Naive thymus-derived CD4-positive, alpha-beta T cell (primary cell): Measurements from ENCODE around the gene PSMB11. TPM values are rescaled to one million over a fixed set of nuclear protein-coding genes. Genes with fewer than 3 reads are reported as not detected.

Source experiments
- ATAC-seq: fragments of 150-1000 bp; cut with Tn5 transposase; 2 replicates; pipeline ENCODE4 v1.10.0; 2021; ENCODE audit warnings: mild to moderate bottlenecking, moderate library complexity
- CTCF ChIA-PET: fragments of 350-600 bp; sonication (Branson Sonifier 250); formaldehyde crosslinking; loops from one replicate; lab custom pipeline; 2021; ENCODE audit warnings: antibody characterized with exemption; lab: Charles Lee
- POLR2A ChIA-PET: fragments of 350-600 bp; sonication (Branson Sonifier 250); formaldehyde crosslinking; loops from one replicate; lab custom pipeline; 2021; ENCODE audit warnings: antibody characterized with exemption, inconsistent platforms; lab: Charles Lee
- DNase-seq, 9 donors: peaks; one replicate each; pipeline versions ENCODE4 v3.0.0 to v3.0.0-alpha.2; 2020 to 2022; ENCODE audit warnings: mixed read lengths in 1 of 9
- H3K27ac ChIP-seq: one replicate; pipeline ENCODE4 v1.7.0; 2013; ENCODE audit warnings: mild to moderate bottlenecking, low read depth, low read length, moderate library complexity
- H3K27me3 ChIP-seq, 2 donors: one replicate each; pipeline ENCODE4 v1.7.0; 2013; ENCODE audit warnings: low read length in 2 of 2, mild to moderate bottlenecking in 2 of 2, moderate library complexity in 2 of 2; ENCODE audit not compliant: control insufficient read depth in 2 of 2, insufficient read depth in 2 of 2
- H3K36me3 ChIP-seq, 3 experiments: 1 replicate in 2 of 3; 2 replicates in 1 of 3; pipeline ENCODE4 v1.7.0; 2013; ENCODE audit warnings: low read length in 3 of 3, mild to moderate bottlenecking in 3 of 3, moderate library complexity in 1 of 3; ENCODE audit not compliant: insufficient read depth in 3 of 3, control insufficient read depth in 2 of 3
- H3K4me1 ChIP-seq, 2 donors: one replicate each; pipeline ENCODE4 v1.7.0; 2013; ENCODE audit warnings: low read length in 2 of 2, mild to moderate bottlenecking in 2 of 2, moderate library complexity in 1 of 2; ENCODE audit not compliant: control insufficient read depth in 2 of 2, insufficient read depth in 2 of 2
- H3K4me3 ChIP-seq: 2 replicates; pipeline ENCODE4 v1.7.0; 2013; ENCODE audit warnings: mild to moderate bottlenecking, low read length
- H3K9me3 ChIP-seq, 3 experiments: 1 replicate in 2 of 3; 2 replicates in 1 of 3; pipeline ENCODE4 v1.7.0; 2013; ENCODE audit warnings: low read length in 3 of 3; ENCODE audit not compliant: control insufficient read depth in 2 of 3
- H3K27ac Mint-ChIP-seq, 9 donors: one replicate each; pipeline ENCODE4 v1.8.0; 2020 to 2022; ENCODE audit warnings: mixed read lengths in 9 of 9, mild to moderate bottlenecking in 8 of 9, moderate library complexity in 5 of 9, inconsistent platforms in 2 of 9
- H3K27me3 Mint-ChIP-seq, 5 donors: one replicate each; pipeline ENCODE4 v1.8.0; 2021 to 2022; ENCODE audit warnings: mixed read lengths in 5 of 5, mild to moderate bottlenecking in 1 of 5
- H3K36me3 Mint-ChIP-seq, 5 donors: one replicate each; pipeline ENCODE4 v1.8.0; 2020 to 2022; ENCODE audit warnings: mixed read lengths in 5 of 5, mild to moderate bottlenecking in 3 of 5, inconsistent platforms in 1 of 5
- H3K4me1 Mint-ChIP-seq, 7 donors: one replicate each; pipeline ENCODE4 v1.8.0; 2020 to 2022; ENCODE audit warnings: mixed read lengths in 7 of 7, mild to moderate bottlenecking in 3 of 7, inconsistent platforms in 1 of 7
- H3K4me3 Mint-ChIP-seq, 10 donors: one replicate each; pipeline ENCODE4 v1.8.0; 2020 to 2022; ENCODE audit warnings: mild to moderate bottlenecking in 10 of 10, mixed read lengths in 10 of 10, moderate library complexity in 6 of 10, inconsistent platforms in 2 of 10
- H3K9me3 Mint-ChIP-seq, 11 donors: one replicate each; pipeline ENCODE4 v1.8.0; 2020 to 2022; ENCODE audit warnings: mixed read lengths in 11 of 11, mild to moderate bottlenecking in 4 of 11, inconsistent platforms in 1 of 11, moderate library complexity in 1 of 11
- intact Hi-C, 2 donors: fragments of 100-400 bp; cut with micrococcal nuclease; formaldehyde crosslinking; loops; one replicate each; pipeline ENCODE4 v1.15.1; 2023
- polyA plus RNA-seq, 2 donors: library from polyadenylated mRNA; unstranded; fragments of 300-500 nt; fragmentation: Illumina TruSeq; gene quantifications; one replicate each; pipeline ENCODE4 v1.2.3, GENCODE V29; 2021
- total RNA-seq, 6 experiments: library from RNA in 5 of 6; stranded (reverse) in 5 of 6; gene quantifications; 1 replicate in 5 of 6; 2 replicates in 1 of 6; pipeline ENCODE4 v1.2.3 and lab custom pipeline; 2021 to 2026

The PSMB11 gene
- total and polyA plus RNA-seq, 7 experiments from 2014 or later = 0.32 to 1.2 (median 0.69) TPM; not detected in 1

DNA sequence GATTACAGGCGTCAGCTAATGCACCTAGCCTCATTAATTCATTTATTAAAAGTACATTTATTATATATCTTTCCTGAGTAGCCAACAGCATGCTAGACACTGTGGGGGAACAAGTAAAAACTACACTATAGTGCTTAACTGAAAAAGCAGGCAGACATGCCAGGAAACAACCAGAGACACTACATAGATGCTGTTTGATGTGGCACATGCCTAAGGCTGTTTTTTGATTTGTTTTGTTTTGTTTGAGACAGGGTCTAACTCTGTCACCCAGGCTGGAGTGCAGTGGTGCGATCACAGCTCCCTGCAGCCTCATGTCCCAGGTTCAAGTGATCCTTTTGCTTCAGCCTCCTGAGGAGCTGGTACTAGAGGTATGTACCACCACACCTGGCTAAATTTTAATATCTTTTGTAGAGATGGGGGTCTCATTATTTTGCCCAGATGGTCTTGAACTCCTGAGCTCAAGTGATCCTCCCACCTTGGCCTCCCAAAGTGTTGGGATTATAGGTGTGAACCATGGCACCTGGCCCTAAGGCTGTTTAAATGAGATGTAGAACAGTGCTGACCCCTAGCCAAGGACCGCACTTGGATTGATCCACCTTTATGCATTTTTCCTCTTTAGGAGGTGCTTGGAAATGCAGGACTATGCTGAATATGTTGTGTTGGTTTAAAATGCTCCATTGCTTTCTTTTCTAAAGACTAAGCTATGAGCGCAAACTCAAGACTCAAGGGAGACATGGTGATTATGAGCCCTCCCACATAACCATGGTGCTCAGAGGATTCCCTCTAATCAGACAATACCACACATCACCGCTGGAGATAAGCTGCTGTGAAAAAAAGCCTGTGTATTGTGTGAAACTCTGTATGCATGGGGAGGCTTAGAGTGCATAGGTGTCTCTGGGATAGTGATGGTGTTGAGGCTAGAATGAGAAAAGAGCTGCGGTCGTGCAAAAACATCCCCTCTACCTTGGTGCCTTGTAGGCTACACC is 21.6 kb upstream of the PSMB11 start:
- ChIA-PET CTCF (interaction anchor here (0.6 to 1.8 kb wide), 9 partner anchors 12 to 546 kb away, joined by 3 to 10 read pairs (median 3); no protein-coding TSS in a partner anchor), POLR2A (interaction anchor here (0.6 to 6.3 kb wide), 7 partner anchors 8 to 41 kb away, joined by 3 to 79 read pairs (median 8); partner anchors contain the start of gene PSMB5)
- peaks cover 36 to 71% (median 62%) of the 10 kb centered on the region in 7 donors for H3K4me1 Mint-ChIP-seq
- Histone ChIP-seq H3K27me3 (no peaks in the 10 kb centered on the region), H3K27ac (peak overlapping the region; percentile 63), H3K36me3 (peaks cover 0 to 6% (median 0%) of the 10 kb centered on the region in 3 experiments), H3K9me3 (no peaks in the 10 kb centered on the region), H3K4me1 (peaks cover 0 to 55% of the 10 kb centered on the region in 2 donors), H3K4me3 (peak overlapping the region; percentile 24)
- H3K9me3 Mint-ChIP-seq = no peaks in the 10 kb centered on the region
- DNase-seq (peak in 6 of 9 donors; percentile 32 to 64 (median 49)), ATAC-seq (peak; percentile 86)
- peaks cover 2 to 12% (median 8%) of the 10 kb centered on the region in 5 donors for H3K36me3 Mint-ChIP-seq
- H3K4me3 Mint-ChIP-seq = peak overlapping the region; percentile 36 to 99 (median 87)
- intact Hi-C loops = loop anchor here in 1 of 2 donors (1.0 to 5.0 kb wide), 3 partner anchors 9 to 37 kb away; partner anchors contain the start of gene CDH24
- no peaks in the 10 kb centered on the region for H3K27me3 Mint-ChIP-seq
- peak overlapping the region; percentile 34 to 100 (median 91) for H3K27ac Mint-ChIP-seq

DNA sequence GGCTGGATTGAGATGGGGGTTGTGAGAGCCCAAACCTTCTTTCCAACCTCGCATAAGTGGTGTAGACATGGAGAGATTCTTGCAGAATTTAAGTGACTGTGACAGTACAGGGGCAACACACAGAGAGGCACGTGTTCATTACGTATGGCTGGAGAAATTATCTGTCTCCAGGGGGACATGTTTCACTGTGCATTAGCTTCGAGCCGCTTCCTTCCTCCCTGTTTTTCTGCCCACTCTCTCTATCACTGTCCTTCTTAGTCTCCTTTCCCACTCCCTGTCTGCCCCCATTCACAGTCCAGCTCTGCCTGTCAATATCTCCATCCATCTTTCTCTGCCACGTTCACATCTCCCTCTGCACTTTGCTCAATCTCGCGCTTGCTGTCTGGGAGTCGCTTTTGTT is 20.6 kb upstream of the PSMB11 start:
- H3K4me3 ChIP-seq = peak overlapping the region; percentile 24
- peaks cover 0 to 16% (median 4%) of the 10 kb centered on the region in 3 experiments for H3K36me3 ChIP-seq
- H3K27ac ChIP-seq = peak overlapping the region; percentile 63
- Mint-ChIP-seq H3K27me3 (no peaks in the 10 kb centered on the region), H3K4me3 (peak overlapping the region; percentile 7 to 99 (median 87)), H3K36me3 (peaks cover 7 to 18% (median 16%) of the 10 kb centered on the region in 5 donors), H3K4me1 (peaks cover 34 to 75% (median 60%) of the 10 kb centered on the region in 7 donors), H3K27ac (peak overlapping the region in 8 of 9 donors; percentile 86 to 100 (median 92)), H3K9me3 (no peaks in the 10 kb centered on the region)
- POLR2A ChIA-PET = interaction anchor here (0.9 to 6.3 kb wide), 10 partner anchors 8 to 274 kb away, joined by 3 to 79 read pairs (median 4); partner anchors contain the start of genes AJUBA and PSMB5
- intact Hi-C loops = loop anchor here in 1 of 2 donors (1.0 to 5.0 kb wide), 2 partner anchors 8 to 36 kb away; partner anchors contain the start of gene CDH24
- CTCF ChIA-PET = interaction anchor here (1.0 to 1.8 kb wide), 8 partner anchors 14 to 56 kb away, joined by 3 to 10 read pairs (median 5); no protein-coding TSS in a partner anchor
- no peak for DNase-seq
- ATAC-seq = no peak
- H3K9me3 ChIP-seq = no peaks in the 10 kb centered on the region
- H3K4me1 ChIP-seq = peaks cover 0 to 59% of the 10 kb centered on the region in 2 donors
- no peaks in the 10 kb centered on the region for H3K27me3 ChIP-seq

DNA sequence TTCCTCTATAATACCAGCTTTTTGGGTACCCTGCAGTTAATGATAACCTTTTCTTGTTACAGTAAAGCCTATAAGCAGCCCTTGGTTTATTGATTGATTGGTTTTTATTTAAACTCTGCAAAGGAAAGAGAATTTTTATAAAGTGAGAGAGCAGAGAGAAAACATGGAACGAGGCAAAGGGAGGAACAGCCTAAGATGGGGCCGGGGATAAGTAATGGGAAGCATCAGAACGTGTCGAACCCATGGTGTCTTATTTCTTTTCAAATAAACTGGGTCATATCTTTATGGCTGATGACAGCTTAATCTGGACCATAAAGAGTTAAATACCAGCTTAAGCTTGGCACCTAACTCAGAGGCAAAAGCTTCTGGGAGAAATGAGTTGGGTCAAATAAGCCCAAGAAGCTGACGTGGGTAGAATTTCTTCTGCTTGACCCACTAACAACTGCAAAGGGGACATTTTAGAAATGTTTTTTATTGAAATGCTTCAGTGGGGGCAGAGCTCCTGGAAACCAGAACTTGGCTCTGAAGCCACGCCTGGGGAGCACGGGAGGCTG is 20.0 kb upstream of the PSMB11 start:
- Mint-ChIP-seq H3K27me3 (no peaks in the 10 kb centered on the region), H3K9me3 (no peaks in the 10 kb centered on the region), H3K4me1 (peaks cover 34 to 74% (median 60%) of the 10 kb centered on the region in 7 donors), H3K36me3 (peaks cover 7 to 18% (median 16%) of the 10 kb centered on the region in 5 donors), H3K4me3 (peak overlapping the region in 9 of 10 donors; percentile 79 to 99 (median 88)), H3K27ac (peak overlapping the region in 8 of 9 donors; percentile 86 to 100 (median 92))
- ChIA-PET POLR2A (interaction anchor here (0.5 to 6.3 kb wide), 9 partner anchors 9 to 273 kb away, joined by 3 to 79 read pairs (median 4); partner anchors contain the start of genes AJUBA and PSMB5), CTCF (interaction anchor here (0.5 to 1.2 kb wide), 5 partner anchors 15 to 507 kb away, joined by 3 to 5 read pairs (median 3); no protein-coding TSS in a partner anchor)
- Histone ChIP-seq H3K4me1 (peaks cover 0 to 59% of the 10 kb centered on the region in 2 donors), H3K27me3 (no peaks in the 10 kb centered on the region), H3K27ac (peak overlapping the region; percentile 63), H3K9me3 (no peaks in the 10 kb centered on the region), H3K36me3 (peaks cover 0 to 16% (median 4%) of the 10 kb centered on the region in 3 experiments), H3K4me3 (peak overlapping the region; percentile 24)
- no peak for ATAC-seq
- no peak for DNase-seq
- intact Hi-C loops = loop anchor here in 1 of 2 donors (1.0 to 5.0 kb wide), 2 partner anchors 7 to 35 kb away; partner anchors contain the start of gene CDH24

DNA sequence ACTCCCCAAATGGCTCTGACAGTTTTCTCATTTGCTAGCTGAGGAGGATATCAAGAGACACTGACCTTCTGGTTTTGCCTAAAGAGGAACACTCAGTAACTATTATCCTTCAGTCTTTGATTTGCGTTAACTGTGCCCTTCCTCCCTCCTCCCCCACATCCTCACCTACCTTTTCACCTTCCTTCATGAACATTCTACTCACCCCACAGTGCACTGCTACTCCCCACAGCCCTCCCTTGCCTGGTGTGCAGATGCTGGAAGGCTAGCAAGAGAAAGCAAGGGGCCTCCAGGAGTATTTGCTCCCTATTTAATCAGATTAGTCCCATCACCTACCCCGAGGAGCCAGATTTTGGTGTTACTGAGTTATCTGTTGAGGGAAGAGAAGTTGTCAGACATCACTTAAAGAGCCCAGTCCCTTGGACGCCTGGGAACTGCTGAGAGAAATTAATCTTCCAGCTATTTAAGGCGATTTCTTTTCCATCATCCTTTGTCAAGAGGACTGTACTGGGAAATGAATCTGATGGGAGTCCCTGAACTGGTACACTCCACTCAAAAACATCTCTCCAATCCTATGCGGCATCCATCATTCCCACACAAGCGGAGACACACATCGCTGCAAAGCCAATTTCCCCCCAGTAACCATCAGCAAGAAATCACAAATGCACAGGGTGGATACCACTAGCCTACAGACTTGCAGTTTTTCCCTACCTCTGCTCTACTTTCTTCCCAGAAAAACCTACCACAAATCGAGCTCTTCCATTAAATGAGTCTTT is 18.8 kb upstream of the PSMB11 start:
- ChIA-PET CTCF (interaction anchor here (0.5 to 1.5 kb wide), 8 partner anchors 10 to 1510 kb away, joined by 3 to 10 read pairs (median 4); no protein-coding TSS in a partner anchor), POLR2A (interaction anchor here (1.8 to 6.3 kb wide), 4 partner anchors 10 to 28 kb away, joined by 5 to 79 read pairs (median 42); partner anchors contain the start of gene PSMB5)
- peak overlapping the region; percentile 13 for H3K4me3 ChIP-seq
- H3K4me1 ChIP-seq = peaks cover 0 to 66% of the 10 kb centered on the region in 2 donors
- no peaks in the 10 kb centered on the region for H3K27me3 Mint-ChIP-seq
- peak overlapping the region; percentile 1 to 100 (median 91) for H3K27ac Mint-ChIP-seq
- H3K27ac ChIP-seq = peak overlapping the region; percentile 63
- H3K4me3 Mint-ChIP-seq = peak overlapping the region in 9 of 10 donors; percentile 66 to 96 (median 85)
- H3K9me3 Mint-ChIP-seq = peaks cover 0 to 2% (median 0%) of the 10 kb centered on the region in 11 donors
- intact Hi-C loops = loop anchor here in 1 of 2 donors (1.0 to 5.0 kb wide), 2 partner anchors 12 to 34 kb away; partner anchors contain the start of gene CDH24
- H3K27me3 ChIP-seq = no peaks in the 10 kb centered on the region
- H3K9me3 ChIP-seq = no peaks in the 10 kb centered on the region
- peaks cover 0 to 16% (median 4%) of the 10 kb centered on the region in 3 experiments for H3K36me3 ChIP-seq
- peaks cover 41 to 75% (median 65%) of the 10 kb centered on the region in 7 donors for H3K4me1 Mint-ChIP-seq
- H3K36me3 Mint-ChIP-seq = peaks cover 7 to 24% (median 19%) of the 10 kb centered on the region in 5 donors
- ATAC-seq (peak; percentile 49), DNase-seq (peak in 5 of 9 donors; percentile 20 to 44 (median 29))

DNA sequence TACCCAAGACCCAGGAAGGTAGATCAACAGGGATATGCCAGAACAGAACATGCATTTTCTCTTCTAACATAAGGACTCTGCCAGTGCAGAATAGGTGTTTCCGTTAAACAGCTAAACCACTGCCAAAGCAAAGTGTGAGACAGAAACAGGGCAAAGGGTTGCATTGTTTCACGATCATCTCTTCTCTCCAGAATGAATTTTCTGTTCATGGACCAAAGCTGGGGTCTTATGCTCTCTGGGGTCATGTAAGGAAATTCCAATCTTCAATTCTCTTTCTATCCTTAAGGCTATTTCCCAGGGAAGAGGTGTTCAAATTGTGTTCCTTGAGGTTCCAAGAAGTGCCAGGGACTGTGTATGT is 18.2 kb upstream of the PSMB11 start:
- DNase-seq (no peak), ATAC-seq (no peak)
- intact Hi-C loops = loop anchor here in 1 of 2 donors (1.0 to 5.0 kb wide), 2 partner anchors 12 to 34 kb away; partner anchors contain the start of gene CDH24
- H3K27me3 Mint-ChIP-seq = no peaks in the 10 kb centered on the region
- H3K4me3 Mint-ChIP-seq = peak overlapping the region in 7 of 10 donors; percentile 29 to 96 (median 74)
- Histone ChIP-seq H3K4me3 (no peak overlapping the region), H3K27ac (peak overlapping the region; percentile 63), H3K27me3 (no peaks in the 10 kb centered on the region), H3K4me1 (peaks cover 0 to 71% of the 10 kb centered on the region in 2 donors), H3K36me3 (peaks cover 0 to 16% (median 4%) of the 10 kb centered on the region in 3 experiments), H3K9me3 (no peaks in the 10 kb centered on the region)
- peak overlapping the region in 8 of 9 donors; percentile 86 to 100 (median 92) for H3K27ac Mint-ChIP-seq
- CTCF ChIA-PET = interaction anchor here (1.0 to 1.5 kb wide), 6 partner anchors 10 to 51 kb away, joined by 3 to 10 read pairs (median 4); no protein-coding TSS in a partner anchor
- H3K9me3 Mint-ChIP-seq = peaks cover 0 to 2% (median 0%) of the 10 kb centered on the region in 11 donors
- POLR2A ChIA-PET = interaction anchor here (0.6 to 6.3 kb wide), 4 partner anchors 9 to 45 kb away, joined by 4 to 79 read pairs (median 42); partner anchors contain the start of gene PSMB5
- peaks cover 43 to 79% (median 69%) of the 10 kb centered on the region in 7 donors for H3K4me1 Mint-ChIP-seq
- H3K36me3 Mint-ChIP-seq = peaks cover 7 to 28% (median 22%) of the 10 kb centered on the region in 5 donors
